ENCODE results near the gene C10orf120. TPM values are rescaled to one million over a fixed set of nuclear protein-coding genes. Genes with fewer than 3 reads are reported as not detected.

C10orf120 gene
- total RNA-seq, 1 donor from 2014 or later: not detected

DNA sequence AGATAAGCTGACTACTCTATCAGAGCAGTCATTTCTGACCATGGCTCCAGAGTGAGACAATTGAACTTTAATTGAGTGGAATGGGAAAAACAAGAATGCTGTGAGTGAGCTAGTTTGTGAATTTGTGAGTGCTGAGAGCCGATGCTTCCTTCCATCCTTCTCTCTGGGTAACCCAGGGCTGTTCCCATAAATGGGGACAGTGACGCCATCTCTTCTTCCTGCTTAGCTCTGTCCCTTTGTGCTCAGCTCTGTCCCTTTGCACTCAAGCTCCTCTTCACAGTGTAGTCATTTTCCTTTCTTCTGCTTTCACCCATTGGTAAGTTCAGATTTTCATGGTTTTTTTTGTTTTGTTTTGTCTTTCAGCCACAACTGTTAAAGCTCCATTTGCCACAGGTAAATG is 24.4 kb downstream of the C10orf120 start:
- Histone ChIP-seq H3K27ac (no peak overlapping the region), H3K36me3 (no peaks in the 10 kb centered on the region), H3K9me3 (no peaks in the 10 kb centered on the region), H3K4me3 (no peak overlapping the region), H3K27me3 (no peaks in the 10 kb centered on the region), H3K4me1 (no peaks in the 10 kb centered on the region)
- no peak for DNase-seq (ENCODE audit: low spot score in 2 of 2)
- TF ChIP-seq, protein P1, sequence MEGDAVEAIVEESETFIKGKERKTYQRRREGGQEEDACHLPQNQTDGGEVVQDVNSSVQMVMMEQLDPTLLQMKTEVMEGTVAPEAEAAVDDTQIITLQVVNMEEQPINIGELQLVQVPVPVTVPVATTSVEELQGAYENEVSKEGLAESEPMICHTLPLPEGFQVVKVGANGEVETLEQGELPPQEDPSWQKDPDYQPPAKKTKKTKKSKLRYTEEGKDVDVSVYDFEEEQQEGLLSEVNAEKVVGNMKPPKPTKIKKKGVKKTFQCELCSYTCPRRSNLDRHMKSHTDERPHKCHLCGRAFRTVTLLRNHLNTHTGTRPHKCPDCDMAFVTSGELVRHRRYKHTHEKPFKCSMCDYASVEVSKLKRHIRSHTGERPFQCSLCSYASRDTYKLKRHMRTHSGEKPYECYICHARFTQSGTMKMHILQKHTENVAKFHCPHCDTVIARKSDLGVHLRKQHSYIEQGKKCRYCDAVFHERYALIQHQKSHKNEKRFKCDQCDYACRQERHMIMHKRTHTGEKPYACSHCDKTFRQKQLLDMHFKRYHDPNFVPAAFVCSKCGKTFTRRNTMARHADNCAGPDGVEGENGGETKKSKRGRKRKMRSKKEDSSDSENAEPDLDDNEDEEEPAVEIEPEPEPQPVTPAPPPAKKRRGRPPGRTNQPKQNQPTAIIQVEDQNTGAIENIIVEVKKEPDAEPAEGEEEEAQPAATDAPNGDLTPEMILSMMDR (IDR thresholded peaks at IDR 0.05): no peak
- intact Hi-C loops (cut with DNase I): no loop called here

DNA sequence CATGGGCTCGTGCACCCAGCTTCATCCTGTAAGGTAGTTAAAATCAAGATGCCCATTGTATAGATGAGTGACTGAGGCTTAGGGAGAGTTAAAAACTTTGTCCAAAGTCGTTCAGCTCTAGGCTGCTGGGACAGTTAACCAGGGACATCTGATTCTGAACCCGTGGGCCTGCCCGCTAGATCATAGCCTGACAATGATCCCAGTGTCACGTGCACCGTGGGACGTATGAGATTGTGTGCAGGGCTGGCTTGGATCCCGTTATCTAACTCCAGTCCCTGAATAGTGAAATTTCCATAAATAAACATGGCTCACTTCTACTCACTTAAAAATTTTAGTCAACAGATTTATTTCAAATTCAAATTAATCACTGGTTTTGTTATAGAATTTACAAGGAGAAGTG is 24.9 kb downstream of the C10orf120 start:
- H3K4me1 ChIP-seq: no peaks in the 10 kb centered on the region
- intact Hi-C loops (cut with DNase I): no loop called here
- no peaks in the 10 kb centered on the region for H3K36me3 ChIP-seq
- no peak for DNase-seq (ENCODE audit: low spot score in 2 of 2)
- H3K9me3 ChIP-seq: no peaks in the 10 kb centered on the region
- no peak overlapping the region for H3K27ac ChIP-seq
- TF ChIP-seq, protein P1 (IDR thresholded peaks at IDR 0.05): no peak
- H3K27me3 ChIP-seq: no peaks in the 10 kb centered on the region
- no peak overlapping the region for H3K4me3 ChIP-seq

DNA sequence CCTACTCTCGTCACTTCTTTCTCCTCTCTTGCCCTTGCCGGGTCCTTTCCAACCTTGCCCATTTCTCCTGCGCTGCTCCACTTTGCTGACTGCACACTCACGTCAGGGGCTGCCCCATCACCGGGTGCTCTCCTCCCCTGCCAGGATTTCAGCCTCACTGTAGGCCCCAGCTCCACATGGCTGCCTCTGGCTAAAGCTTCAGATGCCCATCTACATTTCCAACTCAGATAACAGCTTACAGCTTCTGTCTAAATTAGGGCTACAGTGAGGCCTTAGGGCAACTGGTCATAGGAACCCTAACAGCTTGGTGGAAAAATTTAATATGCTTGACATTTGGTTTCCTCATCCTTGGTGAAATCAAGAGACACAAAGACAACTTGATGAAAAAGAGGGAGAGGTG is 25.9 kb downstream of the C10orf120 start:
- TF ChIP-seq, protein P1 (IDR thresholded peaks at IDR 0.05): no peak
- H3K4me3 ChIP-seq: no peak overlapping the region
- no peaks in the 10 kb centered on the region for H3K27me3 ChIP-seq
- intact Hi-C loops (cut with DNase I): no loop called here
- H3K9me3 ChIP-seq: no peaks in the 10 kb centered on the region
- no peak for DNase-seq (ENCODE audit: low spot score in 2 of 2)
- H3K4me1 ChIP-seq: no peaks in the 10 kb centered on the region
- H3K27ac ChIP-seq: no peak overlapping the region
- H3K36me3 ChIP-seq: no peaks in the 10 kb centered on the region

DNA sequence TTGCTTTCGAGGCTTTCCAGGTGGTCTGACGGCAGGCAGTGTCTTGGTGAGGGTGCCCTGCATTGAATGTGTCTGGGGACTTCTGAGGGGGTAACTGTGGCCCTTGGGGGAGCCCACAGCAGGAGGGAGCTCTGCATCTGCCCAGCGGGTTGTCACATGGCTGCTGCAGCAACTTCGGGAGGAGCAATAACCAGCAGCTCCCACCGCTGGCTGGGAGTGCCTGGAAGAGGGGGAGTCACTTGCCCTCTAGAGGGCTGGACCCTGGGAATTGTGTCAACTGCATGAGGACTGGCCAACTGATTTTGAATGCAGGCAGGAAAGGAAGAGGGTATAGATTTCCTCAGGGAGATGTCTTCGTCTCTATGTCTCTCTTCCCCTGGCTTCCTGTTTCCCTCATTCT is 26.4 kb downstream of the C10orf120 start:
- no peak for DNase-seq (ENCODE audit: low spot score in 2 of 2)
- no peaks in the 10 kb centered on the region for H3K36me3 ChIP-seq
- H3K4me3 ChIP-seq: no peak overlapping the region
- H3K9me3 ChIP-seq: no peaks in the 10 kb centered on the region
- TF ChIP-seq, protein P1 (IDR thresholded peaks at IDR 0.05): no peak
- no peak overlapping the region for H3K27ac ChIP-seq
- H3K27me3 ChIP-seq: no peaks in the 10 kb centered on the region
- no peaks in the 10 kb centered on the region for H3K4me1 ChIP-seq
- intact Hi-C loops (cut with DNase I): no loop called here

DNA sequence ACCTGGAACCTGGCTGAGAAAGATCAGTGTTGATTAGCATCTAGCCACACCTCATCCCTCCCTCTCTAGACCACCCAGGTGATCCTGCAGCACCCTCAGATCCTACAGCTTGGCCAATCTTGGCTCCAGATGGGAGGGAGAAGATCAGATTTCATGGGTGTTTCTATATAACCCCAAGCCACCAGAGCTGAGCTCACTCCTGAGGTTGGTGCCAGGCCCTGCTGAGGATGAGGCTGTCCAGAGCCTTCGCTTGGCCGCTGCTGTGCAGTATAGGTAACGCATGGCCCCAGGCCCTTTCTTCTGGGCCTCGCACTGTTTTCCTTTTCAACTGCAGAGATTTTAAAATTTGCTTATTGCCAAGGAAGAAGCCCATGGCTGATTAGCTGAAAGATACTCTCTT is 27.0 kb downstream of the C10orf120 start:
- DNase-seq (ENCODE audit: low spot score in 2 of 2): no peak
- Histone ChIP-seq H3K9me3 (no peaks in the 10 kb centered on the region), H3K36me3 (no peaks in the 10 kb centered on the region), H3K4me1 (no peaks in the 10 kb centered on the region), H3K27me3 (no peaks in the 10 kb centered on the region), H3K4me3 (no peak overlapping the region), H3K27ac (no peak overlapping the region)
- intact Hi-C loops (cut with DNase I): no loop called here
- TF ChIP-seq, protein P1 (IDR thresholded peaks at IDR 0.05): no peak

DNA sequence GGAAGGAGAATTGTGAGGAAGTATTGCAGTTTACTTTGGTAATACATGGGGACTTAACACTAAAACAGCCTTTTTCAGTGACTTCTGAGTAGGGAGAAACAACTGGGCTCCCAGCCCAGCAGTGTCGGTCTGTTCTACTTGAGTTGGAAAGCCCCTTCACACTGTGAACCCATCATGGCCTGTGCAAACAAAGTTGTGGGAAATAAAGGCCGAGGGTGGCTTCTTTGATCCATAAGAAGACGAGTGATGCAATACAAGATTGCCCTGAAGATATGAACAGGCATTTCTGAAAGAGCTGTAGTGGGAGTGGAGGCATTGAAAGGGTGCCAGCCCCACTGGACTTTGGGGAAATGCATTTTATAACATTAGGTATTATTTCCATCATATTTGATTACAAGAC is 28.3 kb downstream of the C10orf120 start:
- no peaks in the 10 kb centered on the region for H3K36me3 ChIP-seq
- TF ChIP-seq, protein P1 (IDR thresholded peaks at IDR 0.05): no peak
- intact Hi-C loops (cut with DNase I): no loop called here
- no peaks in the 10 kb centered on the region for H3K4me1 ChIP-seq
- no peak for DNase-seq (ENCODE audit: low spot score in 2 of 2)
- no peaks in the 10 kb centered on the region for H3K27me3 ChIP-seq
- H3K9me3 ChIP-seq: no peaks in the 10 kb centered on the region
- no peak overlapping the region for H3K27ac ChIP-seq
- no peak overlapping the region for H3K4me3 ChIP-seq
